NCI-H460 (cell line): ENCODE results near the gene SPTBN4. TPM values are rescaled to one million over a fixed set of nuclear protein-coding genes. Genes with fewer than 3 reads are reported as not detected.
A peak's percentile ranks its signal among the peaks of the same experiment; 100 is the strongest.
"Not testable (repeated sequence)": the region's sequence is repeated elsewhere in the genome, so short reads cannot be mapped to it uniquely, and the experiment has no call there.

Experiments
- DNase-seq: peaks from one replicate; pipeline ENCODE4 v3.0.0-alpha.2; 2016; ENCODE audit warnings: low read depth; ENCODE audit errors: extremely low read depth
- total RNA-seq: library from RNA; depleted of rRNA; stranded (reverse); fragments of >200 nt; shearing (Covaris generic); gene quantifications from 2 replicates; pipeline ENCODE4 v1.2.3, GENCODE V29; 2014

The SPTBN4 gene
- total RNA-seq, 1 experiment from 2014 or later: 0.82 TPM

GRCh38 chr19:40612831-40613689, 146.3 kb downstream of the SPTBN4 start:
- no peak for DNase-seq

- DNase-seq: no peak
These were observed 147.2 kb downstream of the SPTBN4 start for GRCh38 chr19:40613690-40614621.

GRCh38 chr19:40614622-40615411, 148.0 kb downstream of the SPTBN4 start:
- DNase-seq: no peak

- DNase-seq: no peak
These were observed 149.4 kb downstream of the SPTBN4 start for GRCh38 chr19:40616178-40616577.

GRCh38 chr19:40616941-40617340, 150.1 kb downstream of the SPTBN4 start:
- no peak for DNase-seq

- DNase-seq: no peak
These were observed 151.2 kb downstream of the SPTBN4 start for GRCh38 chr19:40617961-40618360.

- no peak for DNase-seq
These were observed 152.7 kb downstream of the SPTBN4 start for GRCh38 chr19:40619333-40620160.

GRCh38 chr19:40620161-40620485, 153.3 kb downstream of the SPTBN4 start:
- DNase-seq: no peak

- no peak for DNase-seq
These were observed 154.5 kb downstream of the SPTBN4 start for GRCh38 chr19:40621283-40621682.

- no peak for DNase-seq
These were observed 155.4 kb downstream of the SPTBN4 start for GRCh38 chr19:40621966-40622772.

- no peak for DNase-seq
These were observed 155.9 kb downstream of the SPTBN4 start for GRCh38 chr19:40622773-40623075.

GRCh38 chr19:40623403-40624251, 156.8 kb downstream of the SPTBN4 start:
- DNase-seq: peak; percentile 74

GRCh38 chr19:40624369-40625153, 157.8 kb downstream of the SPTBN4 start:
- DNase-seq: not testable (repeated sequence)

GRCh38 chr19:40625406-40626120, 158.8 kb downstream of the SPTBN4 start:
- DNase-seq: no peak
